ENCODE results near the gene SRRM3. TPM values are rescaled to one million over a fixed set of nuclear protein-coding genes. Genes with fewer than 3 reads are reported as not detected.
"Not testable (repeated sequence)": the region's sequence is repeated elsewhere in the genome, so short reads cannot be mapped to it uniquely, and the experiment has no call there.

Gene SRRM3
- polyA plus RNA-seq, 1 donor = 5.8 TPM

GRCh38 chr7:76242517-76243063, 40.9 kb downstream of the SRRM3 start:
- WGBS (ENCODE audit: insufficient coverage, low lambda C conversion rate) = no CpG with 5 or more reads among the region's 5 CpGs

GRCh38 chr7:76244781-76245391, 43.2 kb downstream of the SRRM3 start:
- DNase-seq = no peak
- Histone ChIP-seq H3K27me3 (ENCODE audit: control insufficient read depth, insufficient read depth, low read length) (no peaks in the 10 kb centered on the region), H3K9me3 (ENCODE audit: control insufficient read depth, low read depth, low read length) (no peaks in the 10 kb centered on the region), H3K27ac (ENCODE audit: low read length) (no peak overlapping the region), H3K4me3 (ENCODE audit: low read length) (no peak overlapping the region), H3K36me3 (ENCODE audit: control insufficient read depth, insufficient read depth, low read length) (no peaks in the 10 kb centered on the region), H3K4me1 (ENCODE audit: control insufficient read depth, insufficient read depth, low read length) (no peaks in the 10 kb centered on the region)
- 57% methylated on average over 1 of the region's 3 CpGs for WGBS (ENCODE audit: insufficient coverage, low lambda C conversion rate)

More at GRCh38 chr7:76242517-76243063, 40.9 kb downstream of the SRRM3 start:
- H3K27ac ChIP-seq (ENCODE audit: low read length); H3K4me3 ChIP-seq (ENCODE audit: low read length); H3K9me3 ChIP-seq (ENCODE audit: control insufficient read depth, low read depth, low read length); H3K4me1 ChIP-seq (ENCODE audit: control insufficient read depth, insufficient read depth, low read length); H3K36me3 ChIP-seq (ENCODE audit: control insufficient read depth, insufficient read depth, low read length); H3K27me3 ChIP-seq (ENCODE audit: control insufficient read depth, insufficient read depth, low read length); DNase-seq: not testable (repeated sequence)

- H3K9me3 ChIP-seq (ENCODE audit: control insufficient read depth, low read depth, low read length) = no peaks in the 10 kb centered on the region
- no peak overlapping the region for H3K27ac ChIP-seq (ENCODE audit: low read length)
- no peak overlapping the region for H3K4me3 ChIP-seq (ENCODE audit: low read length)
- DNase-seq = no peak
- no CpG with 5 or more reads among the region's 5 CpGs for WGBS (ENCODE audit: insufficient coverage, low lambda C conversion rate)
- no peaks in the 10 kb centered on the region for H3K36me3 ChIP-seq (ENCODE audit: control insufficient read depth, insufficient read depth, low read length)
- H3K27me3 ChIP-seq (ENCODE audit: control insufficient read depth, insufficient read depth, low read length) = no peaks in the 10 kb centered on the region
- no peaks in the 10 kb centered on the region for H3K4me1 ChIP-seq (ENCODE audit: control insufficient read depth, insufficient read depth, low read length)
Measured at GRCh38 chr7:76246804-76247389, 45.2 kb downstream of the SRRM3 start.

GRCh38 chr7:76247938-76248337, 46.2 kb downstream of the SRRM3 start:
- Histone ChIP-seq H3K36me3 (ENCODE audit: control insufficient read depth, insufficient read depth, low read length) (no peaks in the 10 kb centered on the region), H3K27me3 (ENCODE audit: control insufficient read depth, insufficient read depth, low read length) (no peaks in the 10 kb centered on the region), H3K27ac (ENCODE audit: low read length) (no peak overlapping the region), H3K4me1 (ENCODE audit: control insufficient read depth, insufficient read depth, low read length) (no peaks in the 10 kb centered on the region), H3K9me3 (ENCODE audit: control insufficient read depth, low read depth, low read length) (no peaks in the 10 kb centered on the region), H3K4me3 (ENCODE audit: low read length) (no peak overlapping the region)
- WGBS (ENCODE audit: insufficient coverage, low lambda C conversion rate) = no CpG with 5 or more reads among the region's 10 CpGs
- no peak for DNase-seq

GRCh38 chr7:76252021-76252420, 50.3 kb downstream of the SRRM3 start:
- no peak for DNase-seq
- H3K27ac ChIP-seq (ENCODE audit: low read length) = no peak overlapping the region
- H3K4me1 ChIP-seq (ENCODE audit: control insufficient read depth, insufficient read depth, low read length) = no peaks in the 10 kb centered on the region
- WGBS (ENCODE audit: insufficient coverage, low lambda C conversion rate) = 83% methylated on average over 1 of the region's 6 CpGs
- no peaks in the 10 kb centered on the region for H3K36me3 ChIP-seq (ENCODE audit: control insufficient read depth, insufficient read depth, low read length)
- H3K27me3 ChIP-seq (ENCODE audit: control insufficient read depth, insufficient read depth, low read length) = no peaks in the 10 kb centered on the region
- H3K9me3 ChIP-seq (ENCODE audit: control insufficient read depth, low read depth, low read length) = no peaks in the 10 kb centered on the region
- no peak overlapping the region for H3K4me3 ChIP-seq (ENCODE audit: low read length)

GRCh38 chr7:76254781-76255180, 53.1 kb downstream of the SRRM3 start:
- Histone ChIP-seq H3K27ac (ENCODE audit: low read length) (no peak overlapping the region), H3K9me3 (ENCODE audit: control insufficient read depth, low read depth, low read length) (no peaks in the 10 kb centered on the region), H3K36me3 (ENCODE audit: control insufficient read depth, insufficient read depth, low read length) (no peaks in the 10 kb centered on the region), H3K4me3 (ENCODE audit: low read length) (no peak overlapping the region), H3K27me3 (ENCODE audit: control insufficient read depth, insufficient read depth, low read length) (peaks cover 19% of the 10 kb centered on the region), H3K4me1 (ENCODE audit: control insufficient read depth, insufficient read depth, low read length) (no peaks in the 10 kb centered on the region)
- no CpG with 5 or more reads among the region's 4 CpGs for WGBS (ENCODE audit: insufficient coverage, low lambda C conversion rate)
- DNase-seq = no peak

GRCh38 chr7:76257973-76258372, 56.3 kb downstream of the SRRM3 start:
- no peaks in the 10 kb centered on the region for H3K36me3 ChIP-seq (ENCODE audit: control insufficient read depth, insufficient read depth, low read length)
- H3K4me1 ChIP-seq (ENCODE audit: control insufficient read depth, insufficient read depth, low read length) = no peaks in the 10 kb centered on the region
- peaks cover 43% of the 10 kb centered on the region for H3K27me3 ChIP-seq (ENCODE audit: control insufficient read depth, insufficient read depth, low read length)
- H3K9me3 ChIP-seq (ENCODE audit: control insufficient read depth, low read depth, low read length) = no peaks in the 10 kb centered on the region
- no peak overlapping the region for H3K27ac ChIP-seq (ENCODE audit: low read length)
- DNase-seq = no peak
- no peak overlapping the region for H3K4me3 ChIP-seq (ENCODE audit: low read length)
- no CpG with 5 or more reads among the region's 8 CpGs for WGBS (ENCODE audit: insufficient coverage, low lambda C conversion rate)

GRCh38 chr7:76259124-76260093, 57.7 kb downstream of the SRRM3 start:
- no peak for DNase-seq
- Histone ChIP-seq H3K36me3 (ENCODE audit: control insufficient read depth, insufficient read depth, low read length) (no peaks in the 10 kb centered on the region), H3K27me3 (ENCODE audit: control insufficient read depth, insufficient read depth, low read length) (peaks cover 46% of the 10 kb centered on the region), H3K27ac (ENCODE audit: low read length) (no peak overlapping the region), H3K9me3 (ENCODE audit: control insufficient read depth, low read depth, low read length) (no peaks in the 10 kb centered on the region), H3K4me3 (ENCODE audit: low read length) (no peak overlapping the region), H3K4me1 (ENCODE audit: control insufficient read depth, insufficient read depth, low read length) (no peaks in the 10 kb centered on the region)
- WGBS (ENCODE audit: insufficient coverage, low lambda C conversion rate) = no CpG with 5 or more reads among the region's 50 CpGs

GRCh38 chr7:76260171-76260703, 58.5 kb downstream of the SRRM3 start:
- WGBS (ENCODE audit: insufficient coverage, low lambda C conversion rate) = no CpG with 5 or more reads among the region's 28 CpGs
- Histone ChIP-seq H3K4me1 (ENCODE audit: control insufficient read depth, insufficient read depth, low read length) (no peaks in the 10 kb centered on the region), H3K27ac (ENCODE audit: low read length) (no peak overlapping the region), H3K36me3 (ENCODE audit: control insufficient read depth, insufficient read depth, low read length) (no peaks in the 10 kb centered on the region), H3K27me3 (ENCODE audit: control insufficient read depth, insufficient read depth, low read length) (peaks cover 47% of the 10 kb centered on the region), H3K9me3 (ENCODE audit: control insufficient read depth, low read depth, low read length) (no peaks in the 10 kb centered on the region), H3K4me3 (ENCODE audit: low read length) (no peak overlapping the region)
- DNase-seq = no peak

GRCh38 chr7:76261329-76261728, 59.6 kb downstream of the SRRM3 start:
- Histone ChIP-seq H3K36me3 (ENCODE audit: control insufficient read depth, insufficient read depth, low read length) (no peaks in the 10 kb centered on the region), H3K4me3 (ENCODE audit: low read length) (no peak overlapping the region), H3K9me3 (ENCODE audit: control insufficient read depth, low read depth, low read length) (no peaks in the 10 kb centered on the region), H3K27me3 (ENCODE audit: control insufficient read depth, insufficient read depth, low read length) (peaks cover 48% of the 10 kb centered on the region), H3K27ac (ENCODE audit: low read length) (no peak overlapping the region), H3K4me1 (ENCODE audit: control insufficient read depth, insufficient read depth, low read length) (no peaks in the 10 kb centered on the region)
- DNase-seq = no peak
- no CpG with 5 or more reads among the region's 11 CpGs for WGBS (ENCODE audit: insufficient coverage, low lambda C conversion rate)
